ENCODE data around the gene NUAK1.

The NUAK1 gene

GRCh38 chr12:106108185-106108835, 30.4 kb downstream of the NUAK1 start:
- Histone ChIP-seq H3K4me3 (ENCODE audit: low read depth, low read length) (no peak overlapping the region), H3K9me3 (ENCODE audit: severe bottlenecking) (no peaks in the 10 kb centered on the region), H3K27me3 (ENCODE audit: insufficient read depth, low read depth, severe bottlenecking) (no peaks in the 10 kb centered on the region), H3K36me3 (no peaks in the 10 kb centered on the region), H3K27ac (no peak overlapping the region)
- DNase-seq, result no peak
- no peak for TF ChIP-seq CTCF (IDR thresholded peaks at IDR 0.05; ENCODE audit: low read depth, low read length)

GRCh38 chr12:106107566-106107965, 31.2 kb downstream of the NUAK1 start:
- Histone ChIP-seq H3K9me3 (ENCODE audit: severe bottlenecking) (no peaks in the 10 kb centered on the region), H3K27me3 (ENCODE audit: insufficient read depth, low read depth, severe bottlenecking) (no peaks in the 10 kb centered on the region), H3K27ac (no peak overlapping the region), H3K4me3 (ENCODE audit: low read depth, low read length) (no peak overlapping the region), H3K36me3 (no peaks in the 10 kb centered on the region)
- DNase-seq, result no peak
- no peak for TF ChIP-seq CTCF (IDR thresholded peaks at IDR 0.05; ENCODE audit: low read depth, low read length)

GRCh38 chr12:106106892-106107291, 31.9 kb downstream of the NUAK1 start:
- no peak for TF ChIP-seq CTCF (IDR thresholded peaks at IDR 0.05; ENCODE audit: low read depth, low read length)
- no peak for DNase-seq
- Histone ChIP-seq H3K27ac (no peak overlapping the region), H3K27me3 (ENCODE audit: insufficient read depth, low read depth, severe bottlenecking) (no peaks in the 10 kb centered on the region), H3K36me3 (no peaks in the 10 kb centered on the region), H3K9me3 (ENCODE audit: severe bottlenecking) (no peaks in the 10 kb centered on the region), H3K4me3 (ENCODE audit: low read depth, low read length) (no peak overlapping the region)

GRCh38 chr12:106106061-106106566, 32.6 kb downstream of the NUAK1 start:
- TF ChIP-seq CTCF (IDR thresholded peaks at IDR 0.05; ENCODE audit: low read depth, low read length), result no peak
- Histone ChIP-seq H3K36me3 (no peaks in the 10 kb centered on the region), H3K27ac (no peak overlapping the region), H3K27me3 (ENCODE audit: insufficient read depth, low read depth, severe bottlenecking) (no peaks in the 10 kb centered on the region), H3K9me3 (ENCODE audit: severe bottlenecking) (no peaks in the 10 kb centered on the region), H3K4me3 (ENCODE audit: low read depth, low read length) (no peak overlapping the region)
- DNase-seq, result no peak

- no peaks in the 10 kb centered on the region for H3K27me3 ChIP-seq (ENCODE audit: insufficient read depth, low read depth, severe bottlenecking)
- no peak overlapping the region for H3K27ac ChIP-seq
- no peak for TF ChIP-seq CTCF (IDR thresholded peaks at IDR 0.05; ENCODE audit: low read depth, low read length)
- H3K4me3 ChIP-seq (ENCODE audit: low read depth, low read length), result no peak overlapping the region
- no peaks in the 10 kb centered on the region for H3K36me3 ChIP-seq
- no peak for DNase-seq
- H3K9me3 ChIP-seq (ENCODE audit: severe bottlenecking), result no peaks in the 10 kb centered on the region
These were observed 37.0 kb downstream of the NUAK1 start for GRCh38 chr12:106101803-106102202.

- Histone ChIP-seq H3K9me3 (ENCODE audit: severe bottlenecking) (no peaks in the 10 kb centered on the region), H3K4me3 (ENCODE audit: low read depth, low read length) (no peak overlapping the region), H3K27me3 (ENCODE audit: insufficient read depth, low read depth, severe bottlenecking) (no peaks in the 10 kb centered on the region), H3K36me3 (no peaks in the 10 kb centered on the region), H3K27ac (no peak overlapping the region)
- DNase-seq, result no peak
- no peak for TF ChIP-seq CTCF (IDR thresholded peaks at IDR 0.05; ENCODE audit: low read depth, low read length)
These were observed 40.0 kb downstream of the NUAK1 start for GRCh38 chr12:106098691-106099200.

Data from WERI-Rb-1 (cell line).